Endothelial cell of umbilical vein (primary cell): ENCODE results near the gene GALNT2. TPM values are rescaled to one million over a fixed set of nuclear protein-coding genes. Genes with fewer than 3 reads are reported as not detected.

Source experiments
- BruUV-seq: library from RNA; stranded (reverse); fragments of 400-500 nt; replicated peaks from 2 replicates; lab custom pipeline; 2021; lab: Mats Ljungman, UMichigan
- CTCF ChIA-PET: fragments of 300-600, 350-600 bp; sonication (Branson Sonifier 250); formaldehyde crosslinking; loops from one replicate; lab custom pipeline; 2021; ENCODE audit warnings: antibody characterized with exemption, inconsistent platforms; lab: Charles Lee
- POLR2A ChIA-PET: fragments of 300-600, 350-600 bp; sonication (Branson Sonifier 250); formaldehyde crosslinking; loops from one replicate; lab custom pipeline; 2021; ENCODE audit warnings: antibody characterized with exemption, inconsistent platforms; lab: Charles Lee
- DNase-seq: peaks from one replicate; pipeline ENCODE4 v3.0.0-alpha.2; 2011; ENCODE audit warnings: low read depth, low spot score
- FAIRE-seq: peaks from 2 replicates; lab custom pipeline; 2011; peaks lifted over from hg19 to GRCh38; lab: Jason Lieb, UNC
- H2AFZ ChIP-seq: 2 replicates; pipeline ENCODE4 v1.6.0; 2012; ENCODE audit warnings: low read depth, low read length, control low read depth, inconsistent platforms
- H3K27ac ChIP-seq: 2 replicates; pipeline ENCODE4 v1.5.1; 2011; ENCODE audit warnings: low read depth, mild to moderate bottlenecking, control low read depth, low read length, moderate library complexity; ENCODE audit not compliant: insufficient read depth
- H3K27me3 ChIP-seq, 2 experiments: 2 replicates each; pipeline versions ENCODE4 v1.6.0 to v1.6.1; 2011; ENCODE audit warnings: low read length in 2 of 2, mixed read lengths in 1 of 2; ENCODE audit not compliant: control insufficient read depth in 2 of 2, insufficient read depth in 2 of 2
- H3K36me3 ChIP-seq, 2 experiments: 2 replicates in 1 of 2; 3 replicates in 1 of 2; pipeline ENCODE4 v1.5.1; 2011; ENCODE audit warnings: low read length in 2 of 2, mild to moderate bottlenecking in 1 of 2, moderate library complexity in 1 of 2; ENCODE audit not compliant: control insufficient read depth in 2 of 2, insufficient read depth in 2 of 2; ENCODE audit errors: extremely low read depth in 1 of 2
- H3K4me1 ChIP-seq: 3 replicates; pipeline ENCODE4 v1.5.1; 2011; ENCODE audit warnings: mild to moderate bottlenecking, low read length; ENCODE audit not compliant: control insufficient read depth, insufficient read depth; ENCODE audit errors: extremely low read depth
- H3K4me2 ChIP-seq: 2 replicates; pipeline ENCODE4 v1.6.1; 2011; ENCODE audit warnings: low read length, control low read depth, mixed read lengths; ENCODE audit not compliant: insufficient read depth
- H3K4me3 ChIP-seq, 3 experiments: fragments of 200-600 bp in 1 of 3; sonication (generic), shearing (Covaris generic) in 1 of 3; replicated peaks in 1 of 3; 2 replicates each; pipeline ENCODE4 v1.5.1; 2011 to 2016; ENCODE audit warnings: control low read depth in 3 of 3, low read length in 3 of 3, mild to moderate bottlenecking in 2 of 3, inconsistent platforms in 1 of 3, low read depth in 1 of 3, moderate library complexity in 1 of 3; ENCODE audit not compliant: insufficient read depth in 1 of 3
- H3K79me2 ChIP-seq: 2 replicates; pipeline ENCODE4 v1.6.0; 2012; ENCODE audit warnings: low read length, inconsistent platforms; ENCODE audit not compliant: control insufficient read depth, insufficient read depth
- H3K9ac ChIP-seq: replicated peaks from 2 replicates; pipeline ENCODE3; 2011; ENCODE audit warnings: low read length, control low read depth; ENCODE audit not compliant: insufficient read depth; ENCODE audit errors: extremely low read depth
- H3K9me1 ChIP-seq: replicated peaks from 3 replicates; pipeline ENCODE4 v1.6.0; 2011; ENCODE audit warnings: mild to moderate bottlenecking, low read length; ENCODE audit not compliant: control insufficient read depth, insufficient read depth; ENCODE audit errors: extremely low read depth
- H3K9me3 ChIP-seq: replicated peaks from 2 replicates; pipeline ENCODE4 v1.5.1; 2012; ENCODE audit warnings: low read length, inconsistent platforms; ENCODE audit not compliant: control insufficient read depth, insufficient read depth
- H4K20me1 ChIP-seq: replicated peaks from 2 replicates; pipeline ENCODE3; 2011; ENCODE audit warnings: mild to moderate bottlenecking, low read length; ENCODE audit not compliant: control insufficient read depth, insufficient read depth; ENCODE audit errors: extremely low read depth
- EZH2 ChIP-seq: IDR thresholded peaks from 2 replicates; pipeline ENCODE4 v1.6.1; 2012; ENCODE audit warnings: borderline replicate concordance, low read depth, mild to moderate bottlenecking, moderate library complexity, low read length, inconsistent platforms; ENCODE audit not compliant: severe bottlenecking
- FOS ChIP-seq: IDR thresholded peaks from 2 replicates; pipeline ENCODE4 v1.6.1; 2011; ENCODE audit warnings: mild to moderate bottlenecking, low read length, moderate library complexity, borderline replicate concordance; ENCODE audit not compliant: insufficient read depth
- GATA2 ChIP-seq: IDR thresholded peaks from 2 replicates; pipeline ENCODE4 v1.7.0; 2011; ENCODE audit warnings: low read depth, mild to moderate bottlenecking, moderate library complexity, mixed read lengths, low read length; ENCODE audit not compliant: insufficient read length, insufficient read depth
- JUN ChIP-seq: IDR thresholded peaks from 2 replicates; pipeline ENCODE4 v1.6.1; 2011; ENCODE audit warnings: borderline replicate concordance, low read depth; ENCODE audit not compliant: insufficient read length, insufficient read depth
- MYC ChIP-seq: IDR thresholded peaks from one replicate; pipeline ENCODE4 v1.6.1; 2011; ENCODE audit warnings: mild to moderate bottlenecking, low read depth, low read length
- POLR2A ChIP-seq: IDR thresholded peaks from 2 replicates; pipeline ENCODE4 v1.6.1; 2012; ENCODE audit warnings: low read depth, mild to moderate bottlenecking, control low read depth, low read length
- POLR2AphosphoS5 ChIP-seq: IDR thresholded peaks from 2 replicates; pipeline ENCODE4 v1.6.1; 2012; ENCODE audit warnings: low read depth, mild to moderate bottlenecking, control low read depth, low read length, moderate library complexity; ENCODE audit not compliant: insufficient read depth
- dilution Hi-C: fragments of 300-500 bp; cut with MboI; formaldehyde crosslinking; loops from one replicate; pipeline ENCODE4 v1.15.0; 2019; ENCODE audit warnings: low sequenced_read_pairs; ENCODE audit not compliant: extremely low pct_ligation_motif_present
- intact Hi-C: fragments of 100-400 bp; cut with micrococcal nuclease; formaldehyde crosslinking; loops from one replicate; pipeline ENCODE4 v1.10.0; 2022
- polyA plus RNA-seq, 4 experiments: library from polyadenylated mRNA; depleted of rRNA in 3 of 4; stranded (reverse) in 3 of 4; unstranded in 1 of 4; fragments of >200 nt; gene quantifications; 2 replicates each; pipeline versions ENCODE4 v1.2.1 to v1.2.3, GENCODE V29; 2011 to 2012; ENCODE audit warnings: missing spikeins in 1 of 4
- total RNA-seq: library from RNA; stranded (reverse); gene quantifications from 2 replicates; pipeline ENCODE4 v1.2.3, GENCODE V29; 2021
- TF ChIP-seq, protein P1 (sequence below), 2 donors: IDR thresholded peaks; 1 replicate in 1 of 2; 2 replicates in 1 of 2; pipeline ENCODE4 v1.5.1; 2011; ENCODE audit warnings: low read length in 2 of 2, mild to moderate bottlenecking in 2 of 2, moderate library complexity in 2 of 2, control low read depth in 1 of 2, inconsistent platforms in 1 of 2, low read depth in 1 of 2; ENCODE audit not compliant: insufficient read depth in 1 of 2; ENCODE audit errors: extremely low read depth in 1 of 2
- TF ChIP-seq, protein P2 (sequence below): IDR thresholded peaks from 2 replicates; pipeline ENCODE4 v1.6.1; 2011; ENCODE audit not compliant: insufficient read depth, insufficient read length

GALNT2 gene
- total and polyA plus RNA-seq, 2 donors (not counting 3 experiments of a cell fraction or from before 2014, with no cell fraction given) = 56.3 to 77.5 TPM

DNA sequence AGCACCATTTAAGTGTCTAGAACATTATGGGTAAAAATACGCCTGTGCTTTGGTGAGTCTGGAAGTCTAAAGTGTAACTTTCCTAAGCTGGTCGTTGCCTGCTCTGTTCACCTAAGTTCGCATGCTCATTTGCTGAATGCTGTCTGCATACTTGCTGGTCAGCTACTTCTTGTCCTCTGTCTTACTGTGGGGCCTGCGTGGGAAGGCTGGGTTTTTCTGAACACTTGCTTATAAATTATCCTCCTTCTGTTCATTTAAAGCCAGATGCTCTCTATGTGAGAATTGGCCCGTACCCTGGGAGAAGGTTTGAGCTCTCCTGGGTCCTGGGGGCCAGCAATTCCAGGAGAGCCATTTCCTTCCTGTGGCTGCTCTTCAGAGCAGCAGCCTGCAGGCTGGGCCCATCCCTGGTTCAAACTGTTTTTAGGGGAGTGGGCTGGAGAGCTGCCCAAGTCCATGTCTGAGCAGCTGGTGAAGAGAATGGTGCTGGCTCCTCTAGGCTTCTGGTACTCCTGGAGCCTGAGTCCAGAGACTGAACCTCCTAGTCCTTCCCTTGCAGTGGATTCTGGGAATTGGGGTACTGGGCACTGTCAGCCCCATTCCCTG lies 75.7 kb downstream of the GALNT2 start:
- H3K9me3 ChIP-seq = no peaks in the 10 kb centered on the region
- no TSS peak for BruUV-seq
- CTCF ChIA-PET = interaction anchor here (1.7 kb wide), 1 partner anchor 9 kb away, joined by 6 read pairs; no protein-coding TSS in a partner anchor
- no peak overlapping the region for H3K4me2 ChIP-seq
- H3K9me1 ChIP-seq = no peaks in the 10 kb centered on the region
- no peak overlapping the region for H2AFZ ChIP-seq
- TF ChIP-seq MYC = no peak
- no peak for TF ChIP-seq POLR2A
- TF ChIP-seq, protein P1, sequence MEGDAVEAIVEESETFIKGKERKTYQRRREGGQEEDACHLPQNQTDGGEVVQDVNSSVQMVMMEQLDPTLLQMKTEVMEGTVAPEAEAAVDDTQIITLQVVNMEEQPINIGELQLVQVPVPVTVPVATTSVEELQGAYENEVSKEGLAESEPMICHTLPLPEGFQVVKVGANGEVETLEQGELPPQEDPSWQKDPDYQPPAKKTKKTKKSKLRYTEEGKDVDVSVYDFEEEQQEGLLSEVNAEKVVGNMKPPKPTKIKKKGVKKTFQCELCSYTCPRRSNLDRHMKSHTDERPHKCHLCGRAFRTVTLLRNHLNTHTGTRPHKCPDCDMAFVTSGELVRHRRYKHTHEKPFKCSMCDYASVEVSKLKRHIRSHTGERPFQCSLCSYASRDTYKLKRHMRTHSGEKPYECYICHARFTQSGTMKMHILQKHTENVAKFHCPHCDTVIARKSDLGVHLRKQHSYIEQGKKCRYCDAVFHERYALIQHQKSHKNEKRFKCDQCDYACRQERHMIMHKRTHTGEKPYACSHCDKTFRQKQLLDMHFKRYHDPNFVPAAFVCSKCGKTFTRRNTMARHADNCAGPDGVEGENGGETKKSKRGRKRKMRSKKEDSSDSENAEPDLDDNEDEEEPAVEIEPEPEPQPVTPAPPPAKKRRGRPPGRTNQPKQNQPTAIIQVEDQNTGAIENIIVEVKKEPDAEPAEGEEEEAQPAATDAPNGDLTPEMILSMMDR (IDR thresholded peaks at IDR 0.05; ENCODE audit: extremely low read depth in 1 of 2, insufficient read depth in 1 of 2, low read depth in 1 of 2, low read length in 2 of 2) = no peak
- TF ChIP-seq, protein P2, sequence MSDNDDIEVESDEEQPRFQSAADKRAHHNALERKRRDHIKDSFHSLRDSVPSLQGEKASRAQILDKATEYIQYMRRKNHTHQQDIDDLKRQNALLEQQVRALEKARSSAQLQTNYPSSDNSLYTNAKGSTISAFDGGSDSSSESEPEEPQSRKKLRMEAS = no peak
- no peak for TF ChIP-seq JUN
- TF ChIP-seq FOS = no peak
- TF ChIP-seq EZH2 = no peak
- no peak for TF ChIP-seq GATA2
- no peak for TF ChIP-seq POLR2AphosphoS5
- DNase-seq (no peak), FAIRE-seq (no peak)
- POLR2A ChIA-PET = no interaction called here
- H3K27ac ChIP-seq = no peak overlapping the region
- H3K9ac ChIP-seq = no peak overlapping the region
- peaks cover 3% of the 10 kb centered on the region for H4K20me1 ChIP-seq
- intact Hi-C loops (loop anchor here (5.0 kb wide), 1 partner anchor 35 kb away; no protein-coding TSS in a partner anchor), dilution Hi-C loops (no loop called here)
- no peaks in the 10 kb centered on the region for H3K27me3 ChIP-seq
- no peaks in the 10 kb centered on the region for H3K4me1 ChIP-seq
- peaks cover 7% of the 10 kb centered on the region for H3K79me2 ChIP-seq
- no peaks in the 10 kb centered on the region for H3K36me3 ChIP-seq
- no peak overlapping the region for H3K4me3 ChIP-seq
